Activated T-cell treated with anti-CD3 and anti-CD28 coated beads for 4 hours (primary cell): ENCODE measurements around the gene UPK2.

Experiments used
- DNase-seq: peaks from one replicate; pipeline ENCODE4 v3.0.0-alpha.2; 2020

UPK2 gene

GRCh38 chr11:118956094-118956846 is at the start of gene UPK2:
UPK2 (plus strand) TSS chr11:118956298; CDS start chr11:118956351, 53 bp downstream.
- peak; percentile 87 for DNase-seq

- peak; percentile 89 for DNase-seq
Observed at GRCh38 chr11:118907051-118908042, 48.8 kb upstream of the UPK2 start.

GRCh38 chr11:118908264-118908663 is 47.8 kb upstream of the UPK2 start:
- DNase-seq = no peak

GRCh38 chr11:118908901-118909618 is 47.0 kb upstream of the UPK2 start:
- no peak for DNase-seq

GRCh38 chr11:118909619-118910308 is 46.3 kb upstream of the UPK2 start:
- no peak for DNase-seq

GRCh38 chr11:118910309-118911112 is 45.6 kb upstream of the UPK2 start:
- DNase-seq = no peak

GRCh38 chr11:118911113-118911879 is 44.8 kb upstream of the UPK2 start:
- DNase-seq = no peak

GRCh38 chr11:118911880-118912741 is 44.0 kb upstream of the UPK2 start:
- DNase-seq = peak; percentile 85

GRCh38 chr11:118912742-118913410 is 43.2 kb upstream of the UPK2 start:
- DNase-seq = no peak

GRCh38 chr11:118913411-118914125 is 42.5 kb upstream of the UPK2 start:
- DNase-seq = no peak

GRCh38 chr11:118914178-118914918 is 41.8 kb upstream of the UPK2 start:
- DNase-seq = no peak

GRCh38 chr11:118914987-118915386 is 41.1 kb upstream of the UPK2 start:
- no peak for DNase-seq

- no peak for DNase-seq
Observed at GRCh38 chr11:118915396-118915795, 40.7 kb upstream of the UPK2 start.

GRCh38 chr11:118915941-118916841 is 39.9 kb upstream of the UPK2 start:
- DNase-seq = no peak

GRCh38 chr11:118916842-118917388 is 39.2 kb upstream of the UPK2 start:
- DNase-seq = no peak

GRCh38 chr11:118917481-118918127 is 38.5 kb upstream of the UPK2 start:
- no peak for DNase-seq
